ENCODE results near the gene DNAAF8.
"Not testable (repeated sequence)": the region's sequence is repeated elsewhere in the genome, so short reads cannot be mapped to it uniquely, and the experiment has no call there.

Gene DNAAF8

DNA sequence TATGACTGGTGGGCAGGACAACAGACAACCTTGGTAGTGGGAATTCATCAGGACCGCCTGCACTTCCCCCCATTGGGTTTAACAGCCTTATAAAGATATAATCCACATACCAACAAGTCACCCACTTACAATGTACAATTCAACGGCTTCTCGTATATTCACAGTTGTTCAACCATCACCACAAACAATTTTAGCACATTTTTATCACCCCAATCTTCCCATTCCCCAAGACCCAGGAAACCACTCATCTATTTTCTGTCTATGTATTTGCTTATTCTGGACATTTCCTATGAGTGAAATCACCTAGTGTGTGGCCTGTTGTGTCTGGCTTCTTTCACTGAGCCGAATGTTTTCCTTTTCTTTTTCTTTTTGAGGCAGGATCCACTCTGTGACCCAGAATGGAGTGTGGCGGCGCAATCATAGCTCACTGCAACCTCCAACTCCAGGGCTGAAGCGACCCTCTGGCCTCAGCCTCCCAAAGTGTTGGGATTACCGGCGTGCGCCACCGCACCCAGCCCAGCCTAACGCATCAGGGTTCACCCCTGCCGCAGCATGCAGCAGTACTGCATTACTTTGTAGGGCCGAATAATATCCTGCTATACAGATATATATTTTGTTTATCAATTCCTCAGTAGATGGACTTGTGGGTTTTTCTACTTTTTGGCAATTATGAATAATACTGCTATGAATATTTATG lies 11.1 kb upstream of the DNAAF8 start:
- in situ Hi-C loops (cut with MboI; ENCODE audit: low sequenced_read_pairs): no loop called here

DNA sequence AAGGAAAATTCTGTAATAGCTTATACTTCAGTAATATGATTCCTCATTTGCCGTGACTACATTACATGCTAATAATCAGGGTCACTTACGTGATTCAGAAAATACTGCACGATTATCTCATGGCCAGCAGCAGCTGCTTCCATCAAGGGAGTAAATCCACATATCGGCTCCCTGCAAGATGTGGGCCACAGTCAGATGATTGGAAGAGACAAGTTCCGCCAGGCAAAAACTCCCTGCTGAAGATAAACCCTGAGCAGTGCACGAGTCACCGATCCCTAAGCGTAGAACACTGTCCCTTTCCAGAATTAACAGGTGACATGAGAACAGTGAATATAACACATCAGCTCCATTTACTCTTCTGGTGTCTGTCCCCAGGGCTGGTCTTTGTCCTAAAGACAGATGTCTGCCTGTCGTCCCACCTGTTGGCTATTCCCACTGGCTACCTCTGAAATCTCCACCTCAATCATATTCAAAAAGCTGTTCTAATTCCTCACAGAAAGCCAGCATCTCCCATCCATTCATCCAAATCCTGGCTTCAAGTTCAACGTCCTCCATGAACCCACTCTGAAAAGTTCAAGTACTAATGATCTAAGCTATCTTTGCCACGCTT lies 9.6 kb upstream of the DNAAF8 start:
- in situ Hi-C loops (cut with MboI; ENCODE audit: low sequenced_read_pairs): no loop called here

DNA sequence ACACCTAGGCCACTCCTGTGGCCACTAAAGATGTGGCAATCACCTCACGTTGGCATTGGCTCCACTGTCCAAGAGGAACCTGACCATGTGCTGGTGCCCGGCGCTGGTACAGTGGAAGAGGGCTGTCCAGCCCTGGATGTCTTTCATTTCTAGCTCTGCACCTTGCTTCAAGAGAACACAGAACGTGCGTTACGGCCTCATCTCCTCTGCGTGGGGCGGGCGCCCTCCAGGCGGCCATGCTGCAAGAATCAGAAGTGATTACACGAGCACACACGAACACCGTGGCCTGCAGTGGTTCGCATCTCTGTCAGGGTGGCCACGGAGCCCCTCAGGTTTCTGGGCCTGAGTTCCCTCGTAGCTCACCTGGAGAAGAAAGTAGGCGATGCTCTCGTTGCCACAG lies 7.7 kb upstream of the DNAAF8 start:
- in situ Hi-C loops (cut with MboI; ENCODE audit: low sequenced_read_pairs): no loop called here

DNA sequence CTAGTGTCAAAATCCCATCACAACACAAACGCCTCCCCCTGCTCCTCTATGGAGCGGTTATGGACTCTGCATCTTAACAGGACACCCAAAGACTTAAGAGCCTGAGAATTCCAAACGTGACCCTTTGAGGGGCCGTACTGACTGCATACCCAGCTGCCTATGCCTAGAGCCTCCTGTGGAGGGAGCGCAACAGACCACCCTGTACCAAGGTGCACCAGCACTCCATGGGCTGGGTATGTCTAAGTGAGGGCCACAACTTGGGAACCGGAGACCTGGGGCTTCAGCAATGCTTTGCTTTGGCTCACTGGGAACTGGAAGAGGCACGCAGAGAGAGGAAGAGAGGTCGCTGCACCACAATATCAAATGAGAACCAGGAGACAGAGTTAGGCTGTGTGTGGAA lies 5.7 kb upstream of the DNAAF8 start:
- in situ Hi-C loops (cut with MboI; ENCODE audit: low sequenced_read_pairs): no loop called here

DNA sequence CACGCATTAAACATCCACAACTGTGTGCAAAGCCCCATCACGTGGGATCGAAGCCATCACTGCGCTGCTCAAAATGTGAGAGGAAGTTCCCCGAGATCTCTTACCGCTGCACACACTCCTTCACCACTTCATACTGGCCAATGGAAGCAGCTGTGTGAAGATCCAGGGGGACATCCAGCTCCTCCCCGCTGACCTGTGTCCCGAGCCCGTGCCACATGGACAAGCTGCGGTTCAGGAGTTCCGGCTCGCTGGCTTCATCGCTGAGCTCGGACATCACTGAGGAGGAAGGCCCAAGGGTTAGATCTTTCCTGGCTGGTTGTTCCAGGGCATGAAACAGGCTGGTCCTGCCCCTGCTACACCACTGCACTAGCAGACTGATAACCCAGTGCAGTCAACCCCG lies 4.5 kb upstream of the DNAAF8 start:
- in situ Hi-C loops (cut with MboI; ENCODE audit: low sequenced_read_pairs): no loop called here

DNA sequence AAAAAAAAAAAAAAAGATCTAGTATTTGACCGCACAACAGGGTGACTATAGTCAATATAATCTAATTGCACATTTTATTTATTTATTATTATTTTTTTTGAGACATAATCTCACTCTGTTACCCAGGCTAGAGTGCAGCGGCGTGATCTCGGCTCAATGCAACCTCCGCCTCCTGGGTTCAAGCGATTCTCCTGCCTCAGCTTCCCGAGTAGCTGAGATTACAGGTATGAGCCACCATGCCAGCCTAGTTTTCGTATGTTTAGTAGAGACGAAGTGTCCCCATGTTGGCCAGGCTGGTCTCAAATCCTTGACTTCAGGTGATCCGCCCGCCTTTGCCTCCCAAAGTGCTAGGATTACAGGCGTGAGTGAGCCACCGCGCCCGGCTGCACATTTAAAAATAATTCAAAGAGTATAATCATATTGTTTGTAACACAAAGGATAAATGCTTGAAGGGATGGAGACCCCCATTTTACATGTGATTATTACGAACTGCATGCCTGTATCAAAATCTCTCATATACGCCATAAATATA lies 1.1 kb upstream of the DNAAF8 start:
- in situ Hi-C loops (cut with MboI; ENCODE audit: low sequenced_read_pairs): no loop called here

DNA sequence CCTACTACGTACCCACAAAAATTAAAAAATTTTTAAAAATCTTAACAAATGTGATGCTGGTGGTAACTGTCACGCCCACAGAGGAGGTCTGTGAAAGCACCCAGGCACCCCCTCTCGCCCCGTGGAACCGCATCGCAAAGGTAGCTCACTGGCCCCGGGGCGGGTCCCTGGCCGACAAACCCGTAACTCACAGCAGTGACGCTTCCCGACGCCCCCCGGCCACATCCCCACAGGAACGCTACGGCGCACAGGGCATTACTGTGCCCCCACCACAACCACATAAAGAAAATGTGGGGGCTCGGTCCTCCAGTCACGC lies 632 bp upstream of the DNAAF8 start:
- in situ Hi-C loops (cut with MboI; ENCODE audit: low sequenced_read_pairs): no loop called here

DNA sequence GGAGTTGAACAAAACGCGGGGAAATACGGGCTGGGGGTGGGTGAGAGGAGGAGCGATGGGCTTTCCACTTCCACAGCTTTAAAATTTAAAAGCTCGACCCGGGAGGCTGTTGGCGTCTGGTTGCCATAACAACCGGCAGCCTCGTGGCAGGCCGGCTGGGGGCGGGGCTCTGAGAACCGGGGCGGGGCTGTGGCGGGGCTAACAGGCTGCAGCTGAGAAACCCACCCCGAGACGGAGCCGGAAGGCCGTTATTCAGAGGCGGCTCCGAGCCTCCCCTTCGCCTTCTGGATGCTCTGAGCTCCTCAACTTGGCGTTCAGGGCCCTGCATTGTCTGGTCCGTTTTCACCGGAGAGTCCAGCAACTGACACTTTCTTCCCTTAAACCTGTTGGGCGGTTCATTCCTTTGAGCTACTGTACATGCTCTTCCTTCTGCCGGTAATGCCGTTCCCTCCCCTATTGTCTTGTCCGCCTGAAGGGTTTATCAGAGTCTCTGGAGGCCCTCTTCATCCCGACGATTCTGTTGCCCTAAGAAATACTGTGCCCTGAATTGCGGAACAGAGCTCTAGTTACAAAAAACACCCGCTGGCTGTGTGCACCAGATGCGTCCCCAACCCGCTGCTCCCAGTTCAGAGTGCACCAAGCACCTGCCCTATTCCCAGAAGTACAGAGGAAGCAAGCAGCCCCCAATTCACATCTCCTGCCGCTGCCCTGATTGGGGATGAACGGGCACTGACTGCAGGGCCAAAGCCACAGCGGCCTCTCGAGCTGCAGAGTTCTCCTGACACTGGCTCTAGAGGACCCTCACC lies 596 bp downstream of the DNAAF8 start:
- in situ Hi-C loops (cut with MboI; ENCODE audit: low sequenced_read_pairs): no loop called here

DNA sequence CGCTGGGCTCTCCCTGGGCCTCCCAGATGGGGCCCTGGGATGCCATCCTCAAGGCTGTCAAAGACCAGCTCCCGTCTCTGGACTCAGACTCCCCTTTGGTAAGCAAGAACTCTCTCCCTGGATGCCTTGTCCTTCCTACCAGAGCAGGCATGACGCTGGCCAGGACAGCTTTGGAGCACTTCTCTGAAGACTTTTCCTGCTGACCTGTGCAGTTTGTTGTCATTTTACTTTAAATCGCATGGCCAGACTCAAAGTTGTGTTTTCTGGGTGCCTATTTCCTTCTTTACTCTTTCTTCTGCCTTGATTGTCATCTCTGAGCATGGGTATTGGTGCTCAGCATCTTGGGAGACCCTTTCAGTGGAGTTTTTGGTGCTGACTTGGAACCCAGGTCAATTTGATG lies 2.2 kb downstream of the DNAAF8 start:
- in situ Hi-C loops (cut with MboI; ENCODE audit: low sequenced_read_pairs): no loop called here

DNA sequence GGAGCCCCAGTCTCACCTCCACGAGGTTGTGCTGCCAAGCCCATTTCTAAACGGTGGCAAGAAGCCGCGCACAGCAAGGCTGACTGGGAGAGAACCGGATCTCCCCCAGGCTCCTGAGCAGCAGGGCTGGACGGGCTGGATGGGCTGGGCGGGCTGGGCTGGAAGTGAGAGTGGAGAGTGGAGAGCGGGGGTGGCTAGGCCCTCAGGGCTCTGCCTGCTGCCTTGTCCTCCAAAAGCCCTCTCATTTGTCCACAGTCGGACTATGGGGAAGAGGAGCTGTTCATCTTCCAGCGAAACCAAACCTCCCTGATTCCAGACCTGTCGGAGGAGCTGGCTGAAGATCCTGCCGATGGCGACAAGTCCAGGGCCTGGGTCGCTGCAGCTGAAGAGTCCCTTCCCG lies 3.2 kb downstream of the DNAAF8 start:
- in situ Hi-C loops (cut with MboI; ENCODE audit: low sequenced_read_pairs): no loop called here

DNA sequence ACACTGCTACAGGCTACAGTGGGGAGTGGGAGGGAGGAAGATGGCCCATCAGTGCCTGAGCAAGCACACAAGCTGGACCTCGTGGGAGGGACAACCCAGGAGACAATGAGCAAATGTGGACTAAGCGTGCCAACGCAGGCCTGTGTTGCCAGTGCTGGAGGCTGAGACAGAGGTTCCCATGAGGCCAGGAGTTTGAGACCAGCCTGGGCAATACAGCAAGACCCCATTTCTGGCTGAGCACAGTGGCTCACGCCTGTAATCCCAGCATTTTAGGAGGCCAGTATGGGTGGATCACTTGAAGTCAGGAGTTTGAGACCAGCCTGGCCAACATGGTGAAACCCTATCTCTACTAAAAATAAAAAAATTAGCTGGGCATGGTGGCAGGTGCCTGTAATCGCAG lies 4.0 kb downstream of the DNAAF8 start:
- in situ Hi-C loops (cut with MboI; ENCODE audit: low sequenced_read_pairs): not testable (repeated sequence)

DNA sequence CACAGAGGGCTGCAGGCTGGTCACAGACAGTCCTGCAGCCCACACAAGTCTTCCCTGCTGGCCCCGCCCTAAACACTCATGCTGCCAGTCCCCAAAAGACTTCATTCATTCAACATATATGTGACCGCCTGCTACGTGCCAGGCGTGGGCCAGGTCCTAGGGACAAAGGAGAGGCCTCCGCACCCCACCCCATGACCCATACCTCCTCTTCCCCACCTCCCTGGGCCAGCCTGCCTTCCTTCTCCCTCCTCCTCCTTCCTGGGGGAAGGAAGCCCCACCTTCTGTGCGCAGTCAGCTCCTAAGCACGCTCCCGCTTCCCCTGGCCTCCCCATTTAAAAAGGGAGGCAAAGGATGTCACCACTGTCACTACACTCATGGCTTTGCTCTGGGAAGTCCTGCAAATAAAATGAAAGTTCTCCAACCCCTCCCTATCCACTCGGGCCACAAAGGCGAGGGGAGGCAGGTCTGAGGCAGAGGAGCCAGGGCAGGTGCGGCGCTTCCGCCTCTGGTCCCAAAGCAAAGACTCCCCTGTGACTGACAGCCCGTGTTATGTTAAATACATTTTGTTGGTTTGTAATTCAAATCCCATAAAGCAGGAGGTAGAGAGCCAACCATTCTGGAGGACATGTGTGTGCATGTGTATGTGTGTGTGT lies 9.0 kb downstream of the DNAAF8 start:
- in situ Hi-C loops (cut with MboI; ENCODE audit: low sequenced_read_pairs): no loop called here

DNA sequence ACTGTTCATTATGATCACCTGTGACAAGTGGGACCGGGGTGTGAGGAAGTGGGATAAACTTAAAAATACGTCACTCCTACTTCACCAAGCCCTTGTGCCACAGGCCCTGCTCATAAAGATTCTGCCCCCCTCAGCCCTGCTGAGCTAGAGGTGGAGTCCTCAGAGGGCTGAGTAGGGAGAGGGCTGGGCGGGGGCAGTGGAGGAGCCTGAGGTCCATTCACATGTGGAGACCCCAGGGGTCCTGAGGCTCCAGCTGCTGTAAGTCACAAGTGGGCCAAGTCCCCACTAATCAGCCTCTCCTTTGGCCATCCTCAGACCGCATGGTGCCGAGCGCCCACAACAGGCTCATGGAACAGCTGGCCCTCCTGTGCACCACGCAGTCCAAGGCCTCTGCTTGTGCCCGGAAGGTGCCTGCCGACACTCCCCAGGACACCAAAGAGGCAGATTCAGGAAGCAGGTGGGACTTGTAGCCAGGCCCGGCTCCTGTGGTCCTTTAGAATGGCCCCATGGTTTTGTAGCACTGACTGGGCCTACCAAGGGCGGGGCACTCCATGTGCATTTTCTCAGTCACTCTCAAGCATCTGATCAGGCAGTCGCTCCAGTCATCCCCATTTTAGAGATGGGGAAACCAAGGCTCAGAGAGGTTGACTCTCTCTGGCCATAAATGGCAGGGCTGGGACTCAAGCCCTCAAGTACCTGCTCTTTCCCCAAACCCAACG lies 10.4 kb downstream of the DNAAF8 start:
- in situ Hi-C loops (cut with MboI; ENCODE audit: low sequenced_read_pairs): no loop called here

DNA sequence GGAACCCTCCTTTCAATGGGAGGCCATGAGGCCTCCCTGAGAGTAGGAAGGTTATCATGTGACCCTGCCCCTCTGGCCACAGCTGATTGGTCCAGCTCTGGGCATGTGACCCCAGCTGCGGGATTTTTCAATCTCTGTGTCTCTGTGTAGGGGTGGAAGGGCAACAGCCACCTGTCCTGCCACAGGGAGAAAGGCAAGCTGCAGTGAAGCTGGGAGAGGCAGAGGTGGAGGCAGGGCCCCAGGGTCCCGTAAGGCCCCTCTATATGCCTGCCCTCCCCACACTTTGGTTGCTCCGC lies 10.9 kb downstream of the DNAAF8 start:
- in situ Hi-C loops (cut with MboI; ENCODE audit: low sequenced_read_pairs): no loop called here

DNA sequence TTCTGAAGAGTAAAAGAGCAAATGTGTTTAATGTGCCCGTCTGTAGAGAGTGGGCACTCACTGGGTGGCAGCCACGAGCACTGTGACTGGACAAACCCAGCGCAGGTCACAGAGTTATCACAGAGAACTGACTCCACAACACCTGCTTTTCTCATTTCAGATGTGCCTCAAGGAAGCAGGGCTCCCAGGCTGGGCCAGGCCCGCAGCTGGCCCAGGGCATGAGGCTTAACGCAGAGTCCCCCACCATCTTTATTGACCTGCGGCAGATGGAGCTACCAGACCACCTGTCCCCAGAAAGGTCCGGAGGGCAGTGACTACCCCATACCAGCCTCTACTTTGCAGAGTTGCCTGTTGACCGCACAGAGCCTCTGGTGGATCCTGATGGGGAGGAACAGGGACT lies 11.9 kb downstream of the DNAAF8 start:
- in situ Hi-C loops (cut with MboI; ENCODE audit: low sequenced_read_pairs): no loop called here

DNA sequence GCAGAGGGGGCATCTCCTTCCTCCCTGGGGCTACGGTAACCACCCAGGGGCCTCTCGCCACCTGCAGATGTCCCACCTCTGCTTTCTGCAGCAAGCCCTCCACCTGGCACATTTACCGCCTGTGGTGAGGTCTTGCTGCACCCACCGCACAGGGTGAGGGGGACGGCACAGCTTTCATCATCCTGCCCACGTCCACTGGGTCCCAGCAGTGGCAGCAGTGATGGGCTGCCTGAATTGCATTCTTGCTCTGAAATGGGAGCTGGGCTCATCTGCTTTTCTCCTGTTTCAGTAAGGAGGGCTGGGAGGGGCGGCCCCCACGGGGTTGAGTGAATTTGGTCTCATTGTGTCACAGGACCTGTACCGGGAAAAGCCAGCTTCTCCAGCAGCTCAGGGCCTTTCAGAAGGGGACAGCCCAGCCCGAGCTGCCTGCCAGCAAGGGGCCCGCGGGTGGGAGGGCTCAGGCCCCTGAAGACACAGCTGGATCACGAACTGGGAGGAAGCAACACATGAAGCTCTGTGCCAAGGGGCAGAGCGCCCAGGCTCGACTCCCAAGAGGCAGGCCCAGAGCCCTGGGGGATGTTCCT lies 12.7 kb downstream of the DNAAF8 start:
- in situ Hi-C loops (cut with MboI; ENCODE audit: low sequenced_read_pairs): no loop called here

DNA sequence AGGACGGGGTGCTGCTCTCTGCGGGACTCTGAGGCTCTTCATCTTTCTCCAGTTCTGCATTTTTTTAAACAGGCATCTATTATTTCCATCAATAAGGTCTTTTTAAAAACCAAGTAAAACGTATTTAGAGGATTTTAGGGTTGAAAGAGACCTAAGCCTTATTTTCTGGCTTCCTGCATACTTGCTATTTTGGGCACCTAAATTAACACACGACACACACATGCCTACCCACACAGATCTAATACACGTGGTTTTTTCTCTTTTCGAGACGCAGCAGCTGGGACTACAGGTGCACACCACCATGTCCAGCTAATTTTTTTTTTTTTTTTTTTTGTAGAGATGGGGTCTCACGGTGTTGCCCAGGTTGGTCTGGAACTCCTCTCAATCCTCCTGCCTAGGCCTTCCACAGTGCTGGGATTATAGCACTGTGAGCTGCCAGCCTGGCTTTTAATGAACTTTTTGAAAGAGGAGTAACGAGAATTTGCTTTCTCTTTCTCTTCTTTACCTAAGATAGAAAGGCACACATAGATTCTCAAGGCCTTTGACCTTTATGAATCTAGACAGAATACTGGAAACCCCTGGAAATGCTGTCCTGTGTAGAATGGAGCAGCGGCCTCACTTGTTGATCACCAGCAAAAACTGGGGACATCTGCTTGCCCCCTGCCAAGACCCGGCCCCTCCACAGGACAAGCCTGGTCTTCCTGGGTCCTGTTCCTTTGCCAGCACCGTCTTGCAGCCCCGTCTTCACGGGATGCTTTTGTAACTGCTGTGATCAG lies 13.8 kb downstream of the DNAAF8 start:
- in situ Hi-C loops (cut with MboI; ENCODE audit: low sequenced_read_pairs): no loop called here

DNA sequence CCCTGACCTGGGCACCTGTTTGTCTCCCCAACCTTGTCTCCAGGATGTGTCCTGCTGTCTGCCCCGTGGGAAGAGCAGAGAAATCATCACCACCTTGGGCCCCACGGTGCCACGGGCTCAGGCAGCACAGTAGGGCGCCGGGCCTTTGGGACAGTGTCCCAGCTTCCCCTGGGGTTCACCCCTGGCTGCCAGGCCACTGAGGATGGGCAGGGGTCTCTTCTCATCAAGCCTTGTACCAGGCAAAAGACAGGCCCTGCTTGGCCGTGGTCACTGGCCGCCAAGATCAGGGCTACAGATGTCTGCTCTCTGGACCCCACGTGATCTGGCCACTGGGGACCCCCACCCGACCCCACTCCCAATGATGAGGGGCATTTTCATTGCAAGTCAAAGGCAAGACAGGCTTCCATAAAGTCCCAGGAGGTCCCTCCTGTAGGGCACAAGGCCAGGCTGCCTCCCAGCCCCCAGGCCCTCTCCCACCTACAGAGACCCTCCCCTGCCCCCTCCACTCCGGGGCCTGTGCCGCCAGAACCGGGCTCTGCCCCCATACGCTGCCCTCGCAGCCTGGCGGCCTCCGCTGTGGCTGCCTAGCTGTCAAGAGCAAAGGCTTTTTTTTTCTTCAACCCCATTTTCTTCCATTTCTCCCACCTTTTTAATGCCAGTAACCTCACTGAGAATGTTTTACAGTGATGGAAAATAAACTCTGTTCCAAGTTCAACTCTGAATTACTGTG lies 14.5 kb downstream of the DNAAF8 start:
- in situ Hi-C loops (cut with MboI; ENCODE audit: low sequenced_read_pairs): no loop called here

DNA sequence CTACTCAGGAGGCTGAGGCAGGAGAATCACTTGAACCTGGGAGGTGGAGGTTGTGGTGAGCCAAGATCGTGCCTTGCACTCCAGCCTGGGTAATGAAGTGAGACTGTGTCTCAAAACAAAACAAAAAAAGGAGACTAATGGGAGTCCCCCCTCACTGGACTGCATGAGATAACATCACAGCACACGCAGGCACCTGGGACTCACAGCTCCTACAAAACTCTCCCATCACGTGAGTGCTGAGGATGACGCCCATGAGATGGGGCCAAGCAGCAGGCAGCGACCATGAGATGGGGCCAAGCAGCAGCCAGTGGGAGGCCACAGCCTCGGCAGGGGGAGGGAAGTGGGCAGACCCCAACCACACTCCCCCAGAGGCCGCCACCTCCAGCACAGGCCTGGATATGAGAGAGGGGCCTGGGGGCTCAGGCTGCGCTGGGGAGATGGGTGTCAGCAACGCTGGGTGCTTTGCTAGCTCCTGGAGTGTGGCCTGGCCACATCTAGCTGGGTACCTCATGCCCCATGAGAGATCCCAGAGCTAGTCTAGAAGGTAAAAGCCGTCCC lies 15.4 kb downstream of the DNAAF8 start:
- in situ Hi-C loops (cut with MboI; ENCODE audit: low sequenced_read_pairs): no loop called here

Data from hTERT RPE-1 (cell line).